Fibroblast of skin of back (primary cell): ENCODE data around the gene ZNF148.
A peak's percentile ranks its signal among the peaks of the same experiment; 100 is the strongest.
"Not testable (repeated sequence)": the region's sequence is repeated elsewhere in the genome, so short reads cannot be mapped to it uniquely, and the experiment has no call there.

Source experiments
- DNase-seq: peaks from one replicate; pipeline ENCODE4 v3.0.0-alpha.2; 2013

ZNF148 gene

DNA sequence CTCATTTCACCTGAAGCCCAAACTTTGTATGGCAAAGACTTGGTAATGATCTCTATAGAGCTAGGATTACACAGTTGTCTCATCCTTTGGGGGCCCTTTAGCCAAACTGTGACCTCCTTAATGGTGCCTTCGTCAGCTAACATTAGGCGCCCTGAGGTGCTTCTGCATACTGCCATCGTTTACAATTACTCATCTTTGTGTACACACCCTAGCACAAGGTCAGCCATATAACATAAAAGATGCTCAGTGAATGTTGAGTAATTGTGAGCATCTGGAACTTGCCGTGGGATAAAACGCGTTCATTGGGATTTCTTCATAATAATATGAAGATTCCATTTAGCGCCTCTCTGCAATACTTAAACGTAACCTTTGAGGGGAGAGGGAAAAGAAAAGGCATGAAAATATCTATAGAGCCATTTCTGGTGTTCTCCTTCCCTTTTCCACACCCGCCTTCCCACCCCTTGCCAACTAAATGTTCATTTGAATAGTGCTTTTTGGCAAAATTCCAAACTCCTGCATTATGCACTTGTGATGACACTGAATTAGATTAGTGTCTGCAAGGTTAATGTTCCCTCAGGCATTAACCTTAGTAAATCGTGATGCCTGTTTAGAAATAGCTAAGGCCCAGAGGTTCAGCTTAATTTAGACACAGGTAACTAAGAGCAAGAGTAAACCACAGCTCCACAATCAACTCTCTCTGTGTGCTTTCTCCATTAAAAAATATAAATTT lies 990 bp upstream of the ZNF148 start:
- no peak for DNase-seq

DNA sequence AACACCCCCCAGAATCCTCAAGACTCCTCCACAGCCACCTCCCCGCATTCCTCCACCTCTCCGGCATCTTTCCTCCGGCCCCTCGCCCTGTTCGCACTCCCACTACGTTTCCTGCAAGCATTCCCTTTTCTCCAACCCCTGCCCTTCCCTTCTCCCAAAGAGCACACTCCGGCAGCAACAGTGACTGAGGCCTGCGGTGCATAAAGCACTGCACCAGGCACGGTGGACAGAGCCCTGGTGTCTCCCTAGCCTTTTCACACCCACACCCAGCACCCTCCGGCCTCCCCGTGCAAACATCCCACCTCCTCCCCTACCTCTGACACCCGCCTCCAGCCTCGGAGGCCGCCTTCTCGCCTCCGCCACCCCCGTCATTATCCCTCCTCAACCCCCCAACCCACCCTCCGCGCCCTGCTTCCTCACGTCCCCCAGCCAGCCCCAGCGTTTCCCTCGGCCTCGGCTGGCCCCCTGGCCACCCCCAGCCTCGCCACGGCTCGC lies 577 bp downstream of the ZNF148 start:
- DNase-seq = peak; percentile 59

DNA sequence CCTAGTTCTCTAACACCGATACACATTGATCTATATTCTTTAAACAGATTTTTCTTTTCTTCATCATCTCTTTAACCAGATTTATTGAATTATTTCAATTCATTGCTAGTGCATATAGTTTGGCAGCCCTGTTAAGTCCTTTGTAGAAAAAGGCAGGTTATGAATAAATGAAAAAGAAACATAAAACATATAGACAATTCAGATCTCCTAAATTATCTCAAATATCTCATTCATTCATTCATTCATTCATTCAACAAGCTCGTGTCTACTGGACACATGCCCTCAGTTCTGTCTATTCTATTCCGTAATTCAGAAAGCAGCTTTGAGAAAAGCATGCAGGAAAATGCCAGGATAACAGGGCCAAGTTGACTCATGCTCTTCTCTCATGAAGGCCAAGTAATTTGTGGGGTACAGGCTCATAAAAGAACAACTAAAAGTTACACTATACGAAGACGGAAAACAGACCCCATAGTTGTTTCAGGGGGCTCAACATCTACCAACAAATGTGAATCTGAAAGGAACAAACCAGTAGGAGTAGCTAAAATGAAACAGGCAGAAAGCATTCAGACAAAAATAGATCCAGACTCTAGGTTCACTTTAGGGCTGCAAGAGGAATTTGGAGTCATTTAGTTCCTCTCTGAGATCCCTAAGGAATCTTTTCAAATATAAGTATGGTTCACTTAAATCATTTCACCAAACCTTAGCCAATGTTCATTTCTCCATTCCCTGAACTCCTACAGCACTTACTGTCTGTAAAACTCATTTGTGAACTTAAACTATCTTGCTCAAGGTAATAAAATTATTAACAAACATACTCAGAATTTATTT lies 7.5 kb downstream of the ZNF148 start:
- DNase-seq = no peak

DNA sequence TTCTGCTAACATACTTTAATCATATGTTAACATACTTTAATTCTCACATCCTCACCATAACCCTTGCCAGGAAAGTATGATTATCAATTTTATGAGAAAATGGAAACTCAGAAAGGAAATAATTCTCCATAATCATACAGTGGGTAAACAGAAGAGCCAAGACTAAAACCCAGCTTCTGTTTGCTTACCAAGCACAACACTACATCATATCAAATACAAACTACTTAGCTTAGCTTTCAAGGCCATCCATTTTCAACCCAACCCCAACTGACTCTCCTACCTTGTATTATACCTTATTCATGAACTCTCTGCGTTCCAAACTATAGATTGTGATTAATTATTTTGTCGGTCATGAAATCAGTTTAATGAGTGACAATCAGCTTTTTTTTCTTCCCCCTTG lies 9.0 kb downstream of the ZNF148 start:
- DNase-seq = no peak

DNA sequence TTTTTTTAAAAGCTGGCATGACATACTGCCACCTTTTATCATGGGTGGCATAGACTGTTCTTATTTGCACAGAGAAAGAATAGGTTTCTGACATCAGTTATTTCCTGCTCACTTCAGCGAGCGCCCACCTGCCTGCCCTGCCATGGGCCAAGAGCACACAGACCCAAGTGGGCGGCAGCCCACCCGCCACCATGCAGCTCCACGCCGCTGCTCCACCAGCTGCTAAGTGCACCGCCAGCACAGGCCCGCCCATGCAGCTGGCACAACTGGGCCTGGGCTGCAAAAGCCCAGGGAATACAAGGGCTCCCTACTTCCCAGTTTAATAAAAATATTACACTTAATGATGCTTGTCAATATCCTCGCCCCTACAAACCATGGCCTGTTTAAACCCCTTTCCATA lies 15.4 kb downstream of the ZNF148 start:
- no peak for DNase-seq

DNA sequence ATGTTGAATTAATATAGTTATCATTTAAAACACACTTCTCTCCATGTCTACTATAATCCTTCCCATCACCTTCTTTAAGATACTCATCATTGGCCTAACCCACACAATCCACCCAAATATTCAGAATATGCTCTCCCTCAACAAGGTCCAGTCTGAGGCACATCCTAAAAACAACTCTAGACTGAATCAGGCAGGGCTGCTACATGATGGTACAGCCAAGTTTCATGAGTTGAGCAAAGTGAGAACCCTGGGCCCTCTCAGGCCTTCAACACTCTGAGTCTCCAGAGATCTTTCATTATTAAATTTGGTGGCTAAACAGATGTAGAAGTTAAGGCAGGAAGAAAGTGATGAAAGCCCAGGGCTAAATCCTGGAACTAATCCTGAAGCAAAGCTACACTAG lies 16.2 kb downstream of the ZNF148 start:
- DNase-seq = no peak

DNA sequence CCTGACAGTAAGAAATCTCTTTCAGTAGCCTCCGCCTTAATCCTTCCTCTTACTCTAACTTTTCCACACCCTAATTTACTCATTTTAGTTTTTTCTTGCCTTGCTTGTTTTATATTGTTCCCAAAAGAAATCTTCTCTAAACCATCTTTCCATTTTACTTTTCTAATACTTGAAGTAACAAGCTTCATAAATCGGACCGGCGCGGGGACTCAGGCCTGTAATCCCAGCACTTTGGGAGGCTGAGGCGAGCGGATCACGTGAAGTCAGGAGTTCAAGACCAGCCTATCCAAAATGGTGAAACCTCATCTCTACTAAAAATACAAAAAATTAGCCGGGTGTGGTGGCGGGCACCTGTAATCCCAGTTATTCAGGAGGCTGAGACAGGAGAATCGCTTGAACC lies 17.3 kb downstream of the ZNF148 start:
- DNase-seq = no peak

DNA sequence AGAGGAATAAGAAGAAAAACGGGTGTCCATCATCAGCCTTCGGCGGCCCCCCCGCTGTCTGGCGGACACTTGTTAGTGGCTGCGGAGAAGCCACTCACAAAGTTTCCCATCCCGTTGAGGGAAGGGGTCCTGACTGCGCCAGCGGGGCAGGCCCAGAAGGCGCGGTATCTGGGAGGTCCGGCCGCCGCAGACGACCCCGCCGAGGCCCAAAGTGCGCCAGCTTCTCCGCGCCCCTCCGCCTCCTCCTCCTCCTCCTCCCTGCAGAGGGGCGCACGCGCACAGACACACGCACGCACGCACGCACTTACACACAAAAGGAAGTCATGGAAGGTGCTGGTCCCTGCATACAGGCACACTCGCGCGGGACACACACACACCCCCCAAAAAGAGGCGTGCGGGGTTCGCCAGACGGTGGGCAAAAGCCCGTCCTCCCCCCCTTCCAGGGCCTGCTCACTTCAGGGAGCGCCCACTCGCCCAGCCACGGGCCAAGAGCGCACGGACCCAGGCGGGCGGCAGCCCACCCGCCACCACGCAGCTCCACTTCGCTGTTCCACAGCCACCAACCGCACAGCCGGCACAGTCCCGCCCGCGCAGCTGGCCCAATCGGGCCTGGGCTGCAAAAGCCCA lies 18.0 kb downstream of the ZNF148 start:
- DNase-seq = peak; percentile 58

DNA sequence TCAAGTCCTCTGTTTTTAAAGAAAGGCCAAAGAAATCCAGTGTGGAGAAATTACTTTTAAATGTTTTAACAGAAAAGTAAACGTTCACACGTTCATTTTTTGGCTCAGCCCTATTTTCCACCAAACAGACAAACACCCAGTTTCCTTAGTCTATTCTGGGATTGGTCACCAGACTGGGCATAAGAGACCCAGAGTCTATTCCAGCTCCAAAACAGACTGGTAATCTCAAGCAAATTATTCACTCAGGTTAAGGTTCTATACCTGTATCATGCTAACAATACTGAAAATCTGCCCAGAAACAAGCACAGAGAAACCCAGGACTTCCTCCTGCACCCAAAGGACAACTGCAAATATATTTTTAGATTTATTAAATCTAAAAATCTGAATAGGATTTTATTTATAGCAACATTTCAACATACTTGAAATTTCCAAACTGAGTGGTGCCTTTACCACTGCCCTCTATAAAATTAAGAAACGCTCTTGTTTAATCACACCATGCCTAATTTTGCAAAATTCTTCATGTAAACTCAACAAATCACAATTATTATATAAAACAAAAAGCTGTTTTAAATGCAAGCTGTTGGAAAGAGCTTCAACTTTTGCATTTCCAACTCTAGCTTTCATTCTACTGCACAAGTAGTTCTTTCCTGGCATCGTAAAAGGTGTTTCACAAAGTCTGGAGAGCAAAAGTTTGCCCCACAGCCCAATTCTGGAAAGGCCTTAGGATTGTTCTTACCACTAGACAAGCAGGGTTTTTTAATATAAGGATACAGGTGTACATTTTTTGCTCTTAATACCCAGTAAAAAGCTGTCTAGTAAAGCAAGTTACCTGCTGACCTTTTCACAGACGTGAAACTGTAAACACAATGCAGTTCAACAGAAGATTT lies 18.7 kb downstream of the ZNF148 start:
- no peak for DNase-seq

DNA sequence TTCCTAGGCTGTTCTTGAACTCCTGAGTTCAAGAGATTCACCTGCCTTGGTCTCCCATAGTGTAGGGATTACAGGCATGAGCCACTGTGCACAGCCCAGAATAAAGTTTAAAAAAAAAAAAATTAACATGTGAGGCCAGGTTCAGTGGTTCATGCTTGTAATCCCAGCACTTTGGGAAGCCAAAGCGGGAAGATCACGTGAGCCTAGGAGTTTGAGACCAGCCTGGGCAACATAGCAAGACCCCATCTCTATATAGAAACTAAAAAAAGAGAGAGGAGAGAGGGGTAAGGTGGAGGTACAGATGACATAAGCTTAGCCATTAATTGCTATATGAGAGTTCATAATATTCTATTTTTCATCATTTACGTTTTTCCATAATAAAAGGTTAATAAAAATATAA lies 21.5 kb downstream of the ZNF148 start:
- no peak for DNase-seq

DNA sequence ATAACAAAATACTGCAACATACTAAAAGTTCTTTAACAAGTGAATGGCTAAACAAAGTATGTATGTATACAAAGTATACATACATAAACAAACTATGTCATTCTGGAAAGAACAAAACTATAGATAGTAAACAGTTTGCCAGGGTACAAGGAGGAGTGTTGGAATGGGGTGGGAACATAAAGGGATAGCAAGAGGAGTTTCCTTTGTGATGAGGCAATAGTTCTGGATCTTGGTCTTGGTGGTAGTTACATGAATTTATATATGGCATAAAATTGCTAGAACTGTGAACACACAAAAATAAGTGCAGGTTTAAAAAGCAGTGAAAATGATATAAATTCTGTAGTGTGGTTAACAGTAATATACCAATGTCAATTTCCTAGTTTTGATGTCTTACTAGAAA lies 22.0 kb downstream of the ZNF148 start:
- DNase-seq = peak; percentile 23

DNA sequence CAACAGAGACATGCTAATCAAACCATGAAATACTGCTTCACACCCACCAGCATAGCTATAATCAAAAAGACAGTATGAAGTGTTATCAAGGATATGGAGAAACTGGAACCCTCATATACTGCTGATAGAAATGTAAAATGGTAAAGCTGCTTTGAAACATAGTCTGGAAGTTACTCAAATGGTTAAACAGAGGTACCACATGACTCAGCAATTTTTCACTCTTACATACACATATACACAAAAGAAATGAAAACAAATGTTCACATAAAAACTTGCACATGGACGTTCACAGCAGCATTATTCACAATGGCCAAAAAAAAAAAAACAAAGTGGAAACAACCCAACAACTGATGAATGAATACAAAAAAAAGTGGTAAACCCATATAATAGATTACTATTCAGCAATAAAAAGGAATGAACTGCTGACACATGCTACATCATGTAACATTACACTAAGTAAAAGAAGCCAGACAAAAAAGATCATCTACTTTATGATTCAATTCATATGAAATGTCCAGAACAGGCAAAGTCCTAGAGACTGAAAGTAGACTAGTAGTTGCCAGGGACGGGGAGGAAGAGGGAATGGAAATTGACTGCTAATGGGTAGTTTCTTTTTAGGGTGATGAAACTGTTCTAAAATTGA lies 23.2 kb downstream of the ZNF148 start:
- DNase-seq = peak; percentile 65

DNA sequence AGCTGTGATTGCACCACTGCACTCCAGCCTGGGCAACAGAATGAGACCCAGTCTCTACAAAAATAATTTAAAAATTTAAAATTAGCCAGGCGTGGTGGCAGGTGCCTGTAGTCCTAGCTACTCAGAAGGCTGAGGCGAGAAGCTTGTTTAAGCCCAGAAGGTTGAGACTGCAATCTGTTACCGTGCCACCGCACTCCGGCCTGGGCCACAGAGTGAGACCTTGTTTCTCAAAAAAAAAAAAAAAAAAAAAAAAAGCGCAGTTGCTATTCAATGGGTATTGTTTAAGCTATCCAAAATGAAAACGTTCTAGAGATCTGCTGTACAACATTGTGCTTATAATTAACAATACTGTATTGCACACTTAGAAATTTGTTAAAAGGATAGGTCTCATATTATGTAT lies 24.0 kb downstream of the ZNF148 start:
- DNase-seq = no peak

DNA sequence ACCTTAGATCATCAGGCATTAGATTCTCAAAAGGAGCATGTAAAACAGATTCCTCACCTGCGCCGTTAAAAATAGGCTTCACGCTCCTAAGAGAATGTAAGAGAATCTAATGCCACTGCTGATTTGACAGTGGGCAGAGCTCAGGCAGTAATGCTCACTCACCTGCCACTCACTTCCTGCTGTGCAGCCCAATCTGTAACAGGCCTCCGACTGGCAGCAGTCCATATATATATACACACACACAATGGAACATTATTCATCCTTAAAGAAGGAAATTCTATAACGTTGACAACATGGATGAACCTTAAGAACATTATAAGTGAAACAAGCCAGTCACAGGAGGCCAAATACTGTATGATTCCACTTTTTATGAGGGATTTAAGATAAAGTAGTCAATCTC lies 24.5 kb downstream of the ZNF148 start:
- DNase-seq = no peak

DNA sequence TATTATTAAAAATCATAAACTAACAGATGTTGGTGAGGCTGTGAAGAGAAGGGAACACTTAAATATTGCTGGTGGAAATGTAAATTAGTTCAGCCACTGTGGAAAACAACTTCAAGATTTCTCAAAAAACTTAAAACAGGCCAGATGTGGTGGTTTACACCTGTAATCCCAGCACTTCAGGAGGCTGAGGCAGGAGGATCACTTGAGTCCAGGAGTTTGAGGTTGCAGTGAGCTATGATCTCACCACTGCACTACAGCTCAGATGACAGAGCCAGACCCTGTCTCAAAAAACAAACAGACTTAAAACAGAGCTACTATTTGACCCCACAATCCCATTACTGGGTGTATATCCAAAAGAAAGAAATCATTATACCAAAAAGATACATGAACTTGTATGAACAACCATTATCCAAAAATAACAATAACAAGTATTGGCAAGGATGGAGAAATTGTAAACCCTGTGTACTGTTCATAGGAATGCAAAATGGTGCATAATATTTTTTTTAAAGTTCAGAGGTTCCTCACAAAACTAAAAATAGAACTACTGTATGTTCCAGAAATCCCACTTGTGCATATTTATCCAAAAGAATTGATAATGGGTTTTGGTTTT lies 25.5 kb downstream of the ZNF148 start:
- no peak for DNase-seq

DNA sequence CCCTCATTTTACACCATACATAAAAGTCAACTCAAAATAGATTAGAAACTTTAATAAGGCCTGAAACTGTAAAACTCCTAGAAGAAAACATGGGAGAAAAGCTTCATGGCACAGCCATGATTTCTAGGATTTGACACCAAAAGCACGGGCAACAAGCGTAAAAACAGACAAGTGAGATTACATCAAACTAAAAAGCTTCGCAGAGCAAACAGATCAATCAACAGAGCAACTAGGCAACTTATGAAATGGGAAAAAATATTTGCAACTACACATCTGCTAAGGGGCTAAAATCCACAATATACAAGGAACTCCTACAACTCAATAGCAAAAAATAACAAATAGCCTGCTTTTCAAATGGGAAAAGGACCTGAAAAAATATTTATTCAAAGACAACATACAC lies 26.1 kb downstream of the ZNF148 start:
- no peak for DNase-seq

DNA sequence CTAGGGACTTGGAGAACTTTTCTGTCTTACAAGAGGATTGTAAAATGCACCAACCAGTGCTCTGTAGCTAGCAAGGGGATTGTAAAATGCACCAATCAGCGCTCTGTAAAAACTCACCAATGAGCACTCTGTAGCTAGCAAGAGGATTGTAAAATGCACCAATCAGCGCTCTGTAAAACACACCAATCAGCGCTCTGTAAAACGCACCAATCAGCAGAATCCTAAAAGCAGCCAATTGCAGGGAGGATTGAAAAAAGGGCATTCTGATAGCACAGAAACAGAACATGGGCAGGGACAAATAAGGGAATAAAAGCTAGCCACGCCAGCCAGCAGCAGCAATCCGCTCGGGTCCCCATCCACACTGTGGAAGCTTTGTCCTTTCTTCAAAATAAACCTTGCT lies 31.8 kb downstream of the ZNF148 start:
- DNase-seq = not testable (repeated sequence)

DNA sequence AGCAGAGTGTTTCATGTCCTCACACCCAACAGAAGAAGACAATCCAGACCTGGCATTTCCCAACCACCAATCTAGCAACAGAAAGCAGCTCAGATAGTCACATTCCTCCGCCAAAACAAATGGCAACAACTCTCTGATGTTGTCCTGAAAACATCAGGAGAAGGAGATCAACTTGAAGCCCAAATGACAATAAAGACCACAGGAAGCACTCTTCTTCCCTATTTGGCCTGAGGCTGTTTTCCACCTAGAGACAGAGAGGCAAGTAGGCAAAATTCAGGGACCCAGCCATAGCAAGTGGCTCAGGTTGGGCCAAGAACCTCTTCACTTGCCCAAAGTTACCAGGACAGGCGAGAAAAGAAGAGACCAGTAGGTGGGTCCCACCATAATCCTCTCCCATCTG lies 35.0 kb downstream of the ZNF148 start:
- no peak for DNase-seq

DNA sequence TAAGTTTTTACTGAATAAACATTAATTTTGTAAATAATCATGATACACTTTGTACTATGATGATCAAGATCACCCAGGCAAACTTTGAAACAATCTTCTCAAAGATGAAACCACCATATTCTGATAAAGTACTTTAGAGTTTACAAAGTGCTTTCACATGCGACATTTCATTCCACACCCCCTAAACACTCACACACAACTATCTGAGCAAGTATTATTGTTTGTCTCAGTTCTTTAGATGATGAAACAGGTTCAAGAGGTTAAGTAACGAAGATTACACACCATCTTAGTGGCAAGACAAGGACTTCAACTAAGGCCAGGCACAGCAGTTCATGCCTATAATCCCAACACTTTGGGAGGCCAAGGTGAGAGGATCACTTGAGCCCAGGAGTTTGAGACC lies 37.6 kb downstream of the ZNF148 start:
- no peak for DNase-seq

DNA sequence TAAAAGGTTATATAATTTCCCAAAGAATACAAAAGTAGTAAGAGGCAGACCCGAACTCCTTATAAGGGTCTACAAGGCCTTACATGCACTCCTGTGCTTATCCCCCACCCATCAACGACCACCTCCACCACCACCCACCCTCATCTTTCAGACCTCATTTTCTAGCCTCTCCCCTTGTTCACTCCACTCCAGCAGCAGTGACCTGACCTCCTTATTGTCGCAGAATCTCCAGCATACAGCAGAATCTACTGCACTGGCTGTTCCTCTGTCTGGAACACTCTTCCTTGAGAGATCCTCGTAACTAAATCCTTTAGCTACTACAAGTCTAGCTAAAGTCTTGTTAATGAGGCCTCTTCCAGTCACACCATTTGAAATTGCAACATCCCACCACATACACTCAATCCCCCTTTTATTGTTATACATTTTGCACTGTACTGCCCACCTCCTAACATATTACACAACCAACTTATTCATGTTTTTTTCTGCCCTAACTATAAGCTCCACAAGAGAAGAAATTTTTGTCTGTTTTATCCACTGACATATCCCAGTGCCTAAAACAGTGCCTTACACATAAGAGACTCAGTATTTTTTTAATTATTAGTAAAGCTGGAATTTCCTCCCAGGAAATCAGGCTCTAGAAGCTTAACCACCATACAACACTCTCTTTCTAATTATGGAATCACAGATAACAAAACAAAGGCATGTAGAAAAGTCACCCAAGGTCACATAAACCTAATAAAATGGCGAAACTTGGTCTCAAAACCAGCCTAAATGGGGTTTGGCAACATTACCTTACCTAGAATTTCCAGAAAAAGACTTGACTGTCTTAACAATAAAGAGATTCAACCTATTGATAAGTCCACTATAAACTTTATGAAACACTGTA lies 40.2 kb downstream of the ZNF148 start:
- DNase-seq = peak; percentile 47

DNA sequence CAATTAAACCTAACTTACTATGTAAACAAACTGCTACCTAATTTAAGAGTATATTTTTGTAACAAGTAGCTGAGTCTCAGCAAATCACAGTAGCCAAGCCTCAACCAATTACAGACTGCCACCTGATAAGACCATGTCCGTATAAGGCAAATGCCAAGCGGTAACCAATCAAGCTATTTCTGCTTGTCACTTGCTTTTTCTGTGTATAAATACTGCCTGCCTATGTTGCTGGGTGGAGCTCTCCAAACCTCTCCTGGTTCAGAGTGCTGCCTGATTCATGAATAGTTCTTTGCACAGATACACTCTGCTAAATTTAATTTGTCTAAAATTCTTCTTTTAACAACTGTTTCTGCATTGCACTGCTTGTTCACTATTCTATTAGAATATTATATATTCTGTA lies 42.6 kb downstream of the ZNF148 start:
- DNase-seq = no peak
